SK-N-MC (cell line): ENCODE measurements around the gene POC5.

Experiments used
- EZH2 ChIP-seq: fragments of 200-600 bp; sonication (generic); IDR thresholded peaks from one replicate; pipeline ENCODE4 v1.6.1; 2017; ENCODE audit warnings: antibody characterized with exemption
- FOXP2 ChIP-seq: optimal IDR thresholded peaks from 2 replicates; pipeline ENCODE3; 2011; ENCODE audit warnings: mild to moderate bottlenecking, moderate library complexity; ENCODE audit not compliant: insufficient read depth; ENCODE audit errors: extremely low read length, control extremely low read depth
- POLR2AphosphoS5 ChIP-seq: IDR thresholded peaks from 2 replicates; pipeline ENCODE4 v1.6.1; 2012; ENCODE audit warnings: mild to moderate bottlenecking, low read depth, low read length, borderline replicate concordance

- TF ChIP-seq EZH2 (no peak), POLR2AphosphoS5 (no peak), FOXP2 (no peak)
These were observed 39.0 kb upstream of the POC5 start for GRCh38 chr5:75756211-75756610.
